Liver (tissue), 9 donors: Measurements from ENCODE around the gene LHX6. TPM values are rescaled to one million over a fixed set of nuclear protein-coding genes. Genes with fewer than 3 reads are reported as not detected.

Experiments
- DNase-seq: peaks from one replicate; pipeline ENCODE4 v3.0.0-alpha.2; 2017; ENCODE audit warnings: low spot score
- H3K27ac ChIP-seq, 2 donors: one replicate each; pipeline ENCODE4 v1.7.0; 2013; ENCODE audit warnings: inconsistent platforms in 2 of 2, low read length in 2 of 2, control low read depth in 1 of 2, low read depth in 1 of 2, mild to moderate bottlenecking in 1 of 2
- H3K27me3 ChIP-seq, 4 donors: one replicate each; pipeline versions ENCODE4 v1.6.1 to v1.7.0; 2013; ENCODE audit warnings: low read length in 3 of 4, inconsistent platforms in 1 of 4, mild to moderate bottlenecking in 1 of 4, moderate library complexity in 1 of 4; ENCODE audit not compliant: control insufficient read depth in 4 of 4, insufficient read depth in 4 of 4
- H3K36me3 ChIP-seq, 4 donors: one replicate each; pipeline versions ENCODE4 v1.6.1 to v1.7.0; 2013; ENCODE audit warnings: low read length in 3 of 4, mild to moderate bottlenecking in 3 of 4, low read depth in 1 of 4, moderate library complexity in 1 of 4; ENCODE audit not compliant: control insufficient read depth in 4 of 4, insufficient read depth in 3 of 4
- H3K4me1 ChIP-seq, 4 donors: one replicate each; pipeline versions ENCODE4 v1.6.1 to v1.7.0; 2013; ENCODE audit warnings: low read length in 3 of 4, mild to moderate bottlenecking in 3 of 4, moderate library complexity in 1 of 4; ENCODE audit not compliant: control insufficient read depth in 4 of 4, insufficient read depth in 4 of 4
- H3K4me3 ChIP-seq, 3 donors: one replicate each; pipeline versions ENCODE4 v1.6.1 to v1.7.0; 2013; ENCODE audit warnings: low read length in 3 of 3, control low read depth in 1 of 3, low read depth in 1 of 3, mild to moderate bottlenecking in 1 of 3
- H3K9ac ChIP-seq, 2 donors: one replicate each; pipeline ENCODE4 v1.7.0; 2013; ENCODE audit warnings: low read length in 2 of 2, mild to moderate bottlenecking in 2 of 2, moderate library complexity in 2 of 2, control low read depth in 1 of 2, low read depth in 1 of 2
- H3K9me3 ChIP-seq, 4 donors: one replicate each; pipeline versions ENCODE4 v1.6.1 to v1.7.0; 2013; ENCODE audit warnings: low read length in 3 of 4; ENCODE audit not compliant: control insufficient read depth in 4 of 4
- ATF3 ChIP-seq: IDR thresholded peaks from 2 replicates; pipeline ENCODE4 v1.6.1; 2016; ENCODE audit warnings: antibody characterized with exemption
- CTCF ChIP-seq: fragments of 150-350 bp; IDR thresholded peaks from 2 replicates; pipeline ENCODE4 v1.5.1; 2017; ENCODE audit warnings: improper control_type of control experiment, low read depth, low read length; ENCODE audit not compliant: missing input control
- EGR1 ChIP-seq, 2 donors: IDR thresholded peaks; 2 replicates each; pipeline ENCODE4 v1.6.1; 2016 to 2018; ENCODE audit warnings: antibody characterized with exemption in 2 of 2, low read depth in 2 of 2
- FOXA1 ChIP-seq: IDR thresholded peaks from 2 replicates; pipeline ENCODE4 v1.6.1; 2016; ENCODE audit warnings: antibody characterized with exemption
- FOXA2 ChIP-seq: IDR thresholded peaks from 2 replicates; pipeline ENCODE4 v1.6.1; 2016; ENCODE audit warnings: antibody characterized with exemption
- GABPA ChIP-seq, 2 donors: IDR thresholded peaks in 1 of 2; conservative IDR thresholded peaks in 1 of 2; 2 replicates each; pipeline ENCODE4 v1.6.1; 2016; ENCODE audit warnings: antibody characterized with exemption in 2 of 2, mild to moderate bottlenecking in 1 of 2, moderate library complexity in 1 of 2
- HNF4A ChIP-seq, 2 donors: conservative IDR thresholded peaks; 2 replicates each; pipeline ENCODE4 v1.6.1; 2016; ENCODE audit warnings: antibody characterized with exemption in 2 of 2, mild to moderate bottlenecking in 2 of 2
- HNF4G ChIP-seq: IDR thresholded peaks from 2 replicates; pipeline ENCODE4 v1.6.1; 2016; ENCODE audit warnings: antibody characterized with exemption
- JUND ChIP-seq, 2 donors: IDR thresholded peaks; 2 replicates each; pipeline ENCODE4 v1.6.1; 2016; ENCODE audit warnings: antibody characterized with exemption in 2 of 2
- MAX ChIP-seq: IDR thresholded peaks from 2 replicates; pipeline ENCODE4 v1.6.1; 2016; ENCODE audit warnings: antibody characterized with exemption
- NR2F2 ChIP-seq: IDR thresholded peaks from 2 replicates; pipeline ENCODE4 v1.6.1; 2016; ENCODE audit warnings: antibody characterized with exemption
- REST ChIP-seq: IDR thresholded peaks from 2 replicates; pipeline ENCODE4 v1.6.1; 2016; ENCODE audit warnings: antibody characterized with exemption, mild to moderate bottlenecking
- SP1 ChIP-seq: IDR thresholded peaks from 2 replicates; pipeline ENCODE4 v1.6.1; 2018; ENCODE audit warnings: antibody characterized with exemption, mild to moderate bottlenecking
- TAF1 ChIP-seq: conservative IDR thresholded peaks from 2 replicates; pipeline ENCODE4 v1.6.1; 2016; ENCODE audit warnings: antibody characterized with exemption, mild to moderate bottlenecking
- YY1 ChIP-seq: IDR thresholded peaks from 2 replicates; pipeline ENCODE4 v1.6.1; 2016; ENCODE audit warnings: antibody characterized with exemption, mild to moderate bottlenecking
- WGBS: extraction: QIAGEN DNeasy Blood & Tissue Kit; methylation state at CpG from one replicate; pipeline ENCODE4 v1.1.7; 2013; 5-methylcytosine and 5-hydroxymethylcytosine counted together
- polyA plus RNA-seq, 2 donors: library from polyadenylated mRNA; stranded (reverse) in 1 of 2; unstranded in 1 of 2; fragments of 200-250 nt in 1 of 2; fragments of >200 nt in 1 of 2; fragmentation: Nextera tagmentation in 1 of 2; extraction: Ambion mirVana in 1 of 2; gene quantifications; one replicate each; pipeline versions ENCODE4 v1.2.1 to v1.2.3, GENCODE V29; 2013 to 2015
- total RNA-seq, 2 donors: library from RNA; depleted of rRNA; stranded (reverse); fragments of >200 nt; gene quantifications; one replicate each; pipeline ENCODE4 v1.2.3, GENCODE V29; 2014
- donor health status: healthy.
- donor health status: healthy.
- donor health status: healthy.
- donor health status: healthy.
- donor health status: healthy.

Gene LHX6
- total and polyA plus RNA-seq, 4 donors = 0.05 to 0.33 (median 0.18) TPM

GRCh38 chr9:122200960-122201595 lies 27.7 kb downstream of the LHX6 start:
- no peak overlapping the region for H3K9ac ChIP-seq
- WGBS = 88% methylated on average over 7 of the region's 7 CpGs
- DNase-seq = no peak

More at GRCh38 chr9:122200960-122201595, 27.7 kb downstream of the LHX6 start:
- no peak overlapping the region for H3K4me3 ChIP-seq
- no peaks in the 10 kb centered on the region for H3K9me3 ChIP-seq
- no peaks in the 10 kb centered on the region for H3K36me3 ChIP-seq
- no peaks in the 10 kb centered on the region for H3K27me3 ChIP-seq
- H3K4me1 ChIP-seq = no peaks in the 10 kb centered on the region
- TF ChIP-seq FOXA2 (no peak), MAX (no peak), EGR1 (IDR thresholded peaks at IDR 0.05; ENCODE audit: low read depth in 2 of 2) (no peak), NR2F2 (no peak), JUND (IDR thresholded peaks at IDR 0.05) (no peak), YY1 (no peak), FOXA1 (no peak), HNF4G (no peak), GABPA (IDR thresholded peaks at IDR 0.05 in 1 of 2, conservative IDR thresholded peaks at IDR 0.05 in 1 of 2) (no peak), HNF4A (conservative IDR thresholded peaks at IDR 0.05) (no peak), ATF3 (no peak), TAF1 (no peak), REST (no peak), CTCF (no peak), SP1 (no peak)
- H3K27ac ChIP-seq = no peak overlapping the region
